Measurements from ENCODE around the gene ADNP. TPM values are rescaled to one million over a fixed set of nuclear protein-coding genes. Genes with fewer than 3 reads are reported as not detected.

The ADNP gene
- total and polyA plus RNA-seq, 2 of the 4 experiments (the other 2 are of a cell fraction), result 23.3 to 24.8 TPM

DNA sequence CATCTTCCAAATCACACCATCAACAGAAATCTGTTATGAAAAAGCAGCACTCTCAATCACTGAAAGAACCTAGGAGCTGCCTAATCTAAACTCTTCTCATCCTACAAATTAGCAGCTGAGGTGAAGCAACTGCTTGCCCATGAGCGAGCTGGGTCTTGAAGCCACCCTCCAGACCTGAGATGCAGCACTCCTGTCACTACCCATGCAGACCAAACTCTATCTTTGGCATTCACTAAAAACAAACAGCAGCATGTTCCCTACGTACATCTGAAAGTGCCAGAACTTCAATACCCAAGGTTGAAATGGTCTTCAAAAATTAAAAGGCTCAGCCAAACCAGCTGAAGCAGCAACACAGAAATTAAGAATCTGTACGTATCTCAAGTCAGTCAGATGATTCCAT is 14.3 kb downstream of the ADNP start:
- Histone ChIP-seq H2BK120ac (ENCODE audit: low read depth, low read length) (no peak overlapping the region), H3K27me3 (ENCODE audit: control insufficient read depth, insufficient read depth, low read length) (no peaks in the 10 kb centered on the region), H3K4me1 (ENCODE audit: control insufficient read depth, insufficient read depth, low read length) (peaks cover 26% of the 10 kb centered on the region), H3K4ac (ENCODE audit: low read depth, low read length) (no peak overlapping the region), H3K4me2 (ENCODE audit: low read depth, low read length) (peak overlapping the region; percentile 13; the same call in 1 of the 2 replicates), H3K27ac (ENCODE audit: insufficient read depth, low read length) (no peak overlapping the region; the same call in 1 of the 2 replicates), H2AK5ac (ENCODE audit: low read depth, low read length) (no peak overlapping the region), H4K20me1 (ENCODE audit: insufficient read depth, low read length) (peaks cover 96% of the 10 kb centered on the region), H4K5ac (ENCODE audit: low read depth, low read length) (no peak overlapping the region), H2BK15ac (ENCODE audit: low read depth, low read length) (no peak overlapping the region), H3K56ac (ENCODE audit: extremely low read depth, insufficient read depth, low read length) (no peak overlapping the region), H2BK5ac (ENCODE audit: low read depth, low read length, poor library complexity, severe bottlenecking) (no peak overlapping the region), H3K9me3 (ENCODE audit: control insufficient read depth, insufficient read depth, low read length) (no peaks in the 10 kb centered on the region), H3K23ac (ENCODE audit: low read depth, low read length) (no peak overlapping the region; the same call in 1 of the 2 replicates), H3K18ac (ENCODE audit: low read depth, low read length) (no peak overlapping the region), H2BK20ac (ENCODE audit: low read depth, low read length) (no peak overlapping the region), H2AK9ac (replicated peaks; ENCODE audit: low read depth, low read length, poor library complexity) (no peak overlapping the region), H3K36me3 (ENCODE audit: control insufficient read depth, insufficient read depth, low read length) (peaks cover 4% of the 10 kb centered on the region; the same call in 1 of the 2 replicates), H3K14ac (replicated peaks; ENCODE audit: low read depth, low read length) (no peak overlapping the region), H4K8ac (ENCODE audit: low read depth in 2 of 2, low read length in 2 of 2) (no peak overlapping the region), H3K9ac (ENCODE audit: low read depth, low read length) (no peak overlapping the region), H3K79me1 (ENCODE audit: low read depth in 1 of 2, low read length in 2 of 2) (peaks cover 10 to 68% of the 10 kb centered on the region in 2 experiments; a peak in 3 of 4 replicates), H3K4me3 (ENCODE audit: insufficient read depth, low read depth, low read length) (no peak overlapping the region), H4K91ac (ENCODE audit: insufficient read depth, low read depth, low read length) (no peak overlapping the region), H2AFZ (replicated peaks; ENCODE audit: low read length, poor library complexity) (no peak overlapping the region), H3K9me1 (ENCODE audit: insufficient read depth, low read length) (peaks cover 21% of the 10 kb centered on the region)
- TF ChIP-seq MXI1 (IDR thresholded peaks at IDR 0.05; ENCODE audit: borderline replicate concordance, low read depth, low read length), result no peak
- 0 out of 2 replicates have a peak, but pooled peaks have one; percentile 3 for TF ChIP-seq CEBPB (IDR thresholded peaks at IDR 0.05; ENCODE audit: low read depth, low read length)
- TF ChIP-seq CHD1 (IDR thresholded peaks at IDR 0.05; ENCODE audit: low read depth, low read length), result no peak
- TF ChIP-seq RAD21 (IDR thresholded peaks at IDR 0.05; ENCODE audit: low read length), result no peak
- no peak for TF ChIP-seq SMC3 (IDR thresholded peaks at IDR 0.05; ENCODE audit: low read depth, low read length)
- WGBS, 2 experiments (ENCODE audit: extremely low coverage in 2 of 2, insufficient read length in 1 of 2), result 86% methylated on average over 2 of the region's 3 CpGs; no CpG with 5 or more reads in 1 of the 2 experiments
- CTCF ChIA-PET, result interaction anchor here (0.8 to 2.0 kb wide), 2 partner anchors 12 to 122 kb away, joined by 4 to 5 read pairs; partner anchors contain the start of gene BCAS4
- no TSS peak for BruUV-seq (replicated peaks)
- ATAC-seq (ENCODE audit: low read depth), result no peak
- intact Hi-C loops (cut with micrococcal nuclease) (no loop called here), dilution Hi-C loops (cut with HindIII; ENCODE audit: low sequenced_read_pairs, unreplicated experiment) (loop anchor here (25.0 kb wide), 1 partner anchor 105 kb away; no protein-coding TSS in a partner anchor), in situ Hi-C loops (cut with MboI; ENCODE audit: low sequenced_read_pairs) (no loop called here)
- POLR2A ChIA-PET (ENCODE audit: unreplicated experiment), result no interaction called here
- DNase-seq, result no peak

Measured in IMR-90 (cell line).